Measurements from ENCODE around the gene ROBO1. TPM values are rescaled to one million over a fixed set of nuclear protein-coding genes. Genes with fewer than 3 reads are reported as not detected.

ROBO1 gene
- total RNA-seq, 1 donor from 2014 or later = 73.8 TPM

DNA sequence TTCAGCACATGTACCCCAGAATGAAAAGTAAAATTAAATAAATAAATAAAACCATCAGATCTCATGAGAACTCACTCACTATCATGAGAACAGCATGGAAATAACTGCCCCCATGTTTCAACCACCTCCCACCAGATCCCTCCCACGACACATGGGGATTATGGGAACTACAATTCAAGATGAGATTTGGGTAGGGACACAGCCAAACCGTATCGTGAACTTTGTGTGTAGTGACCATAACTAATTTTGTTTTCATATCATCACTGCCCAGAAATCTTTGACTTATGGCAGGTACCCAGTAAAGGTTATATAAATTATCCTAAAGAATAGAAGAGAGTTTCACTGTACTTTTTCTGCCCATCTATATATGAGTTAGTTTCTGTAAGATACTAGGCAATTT lies 766.5 kb downstream of the ROBO1 start:
- Mint-ChIP-seq H3K4me3 (ENCODE audit: unreplicated experiment) (no peak overlapping the region), H3K27me3 (ENCODE audit: unreplicated experiment) (no peaks in the 10 kb centered on the region), H3K9me3 (ENCODE audit: unreplicated experiment) (no peaks in the 10 kb centered on the region), H3K4me1 (ENCODE audit: unreplicated experiment) (peaks cover 42% of the 10 kb centered on the region), H3K27ac (ENCODE audit: unreplicated experiment) (no peak overlapping the region), H3K36me3 (ENCODE audit: unreplicated experiment) (no peaks in the 10 kb centered on the region)
- TF ChIP-seq, protein P1, sequence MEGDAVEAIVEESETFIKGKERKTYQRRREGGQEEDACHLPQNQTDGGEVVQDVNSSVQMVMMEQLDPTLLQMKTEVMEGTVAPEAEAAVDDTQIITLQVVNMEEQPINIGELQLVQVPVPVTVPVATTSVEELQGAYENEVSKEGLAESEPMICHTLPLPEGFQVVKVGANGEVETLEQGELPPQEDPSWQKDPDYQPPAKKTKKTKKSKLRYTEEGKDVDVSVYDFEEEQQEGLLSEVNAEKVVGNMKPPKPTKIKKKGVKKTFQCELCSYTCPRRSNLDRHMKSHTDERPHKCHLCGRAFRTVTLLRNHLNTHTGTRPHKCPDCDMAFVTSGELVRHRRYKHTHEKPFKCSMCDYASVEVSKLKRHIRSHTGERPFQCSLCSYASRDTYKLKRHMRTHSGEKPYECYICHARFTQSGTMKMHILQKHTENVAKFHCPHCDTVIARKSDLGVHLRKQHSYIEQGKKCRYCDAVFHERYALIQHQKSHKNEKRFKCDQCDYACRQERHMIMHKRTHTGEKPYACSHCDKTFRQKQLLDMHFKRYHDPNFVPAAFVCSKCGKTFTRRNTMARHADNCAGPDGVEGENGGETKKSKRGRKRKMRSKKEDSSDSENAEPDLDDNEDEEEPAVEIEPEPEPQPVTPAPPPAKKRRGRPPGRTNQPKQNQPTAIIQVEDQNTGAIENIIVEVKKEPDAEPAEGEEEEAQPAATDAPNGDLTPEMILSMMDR (IDR thresholded peaks at IDR 0.05) = no peak
- no peak for DNase-seq (ENCODE audit: extremely low spot score, unreplicated experiment)

DNA sequence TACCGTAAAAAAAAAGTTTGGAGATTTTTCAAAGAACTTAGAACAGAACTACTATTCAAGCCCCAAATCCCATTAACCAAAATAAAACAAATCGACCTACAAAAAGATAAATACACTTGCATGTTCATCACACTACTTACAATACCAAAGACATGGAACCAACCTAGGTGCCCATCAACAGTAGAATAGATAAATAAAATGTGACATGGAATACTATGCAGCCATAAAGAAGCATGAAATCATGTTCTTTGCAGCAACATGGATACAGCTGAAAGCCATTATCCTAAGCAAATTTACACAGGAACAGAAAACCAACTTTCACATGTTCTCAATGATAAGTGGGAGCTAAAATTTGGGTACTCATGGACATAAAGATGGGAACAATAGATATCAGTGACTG lies 768.7 kb downstream of the ROBO1 start:
- DNase-seq (ENCODE audit: extremely low spot score, unreplicated experiment) = no peak
- no peak overlapping the region for H3K27ac Mint-ChIP-seq (ENCODE audit: unreplicated experiment)
- peaks cover 36% of the 10 kb centered on the region for H3K4me1 Mint-ChIP-seq (ENCODE audit: unreplicated experiment)
- H3K4me3 Mint-ChIP-seq (ENCODE audit: unreplicated experiment) = no peak overlapping the region
- TF ChIP-seq, protein P1 (IDR thresholded peaks at IDR 0.05) = no peak
- H3K36me3 Mint-ChIP-seq (ENCODE audit: unreplicated experiment) = no peaks in the 10 kb centered on the region
- H3K9me3 Mint-ChIP-seq (ENCODE audit: unreplicated experiment) = no peaks in the 10 kb centered on the region
- H3K27me3 Mint-ChIP-seq (ENCODE audit: unreplicated experiment) = no peaks in the 10 kb centered on the region

DNA sequence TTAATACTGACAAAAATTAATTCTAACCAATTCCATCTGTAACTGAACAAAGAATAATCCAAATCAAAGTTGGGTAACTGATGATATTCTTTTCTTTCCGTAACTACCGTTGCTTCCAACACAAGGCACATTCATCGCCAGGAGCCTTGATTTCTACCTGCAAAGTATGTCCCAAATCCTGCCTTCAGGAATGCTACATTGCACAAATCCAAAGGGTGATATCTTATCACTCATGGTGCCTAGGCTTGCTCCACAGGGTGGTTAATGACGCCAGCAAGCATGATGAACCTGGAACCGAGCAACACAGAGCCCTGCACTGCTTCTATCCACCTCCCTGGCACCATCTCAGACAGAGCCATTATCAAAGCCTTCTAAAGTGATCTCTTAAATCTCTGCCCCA lies 772.7 kb downstream of the ROBO1 start:
- peak overlapping the region; percentile 81 for H3K27ac Mint-ChIP-seq (ENCODE audit: unreplicated experiment)
- no peak overlapping the region for H3K4me3 Mint-ChIP-seq (ENCODE audit: unreplicated experiment)
- TF ChIP-seq, protein P1 (IDR thresholded peaks at IDR 0.05) = no peak
- H3K36me3 Mint-ChIP-seq (ENCODE audit: unreplicated experiment) = no peaks in the 10 kb centered on the region
- H3K27me3 Mint-ChIP-seq (ENCODE audit: unreplicated experiment) = no peaks in the 10 kb centered on the region
- H3K9me3 Mint-ChIP-seq (ENCODE audit: unreplicated experiment) = peaks cover 7% of the 10 kb centered on the region
- peaks cover 32% of the 10 kb centered on the region for H3K4me1 Mint-ChIP-seq (ENCODE audit: unreplicated experiment)
- no peak for DNase-seq (ENCODE audit: extremely low spot score, unreplicated experiment)

DNA sequence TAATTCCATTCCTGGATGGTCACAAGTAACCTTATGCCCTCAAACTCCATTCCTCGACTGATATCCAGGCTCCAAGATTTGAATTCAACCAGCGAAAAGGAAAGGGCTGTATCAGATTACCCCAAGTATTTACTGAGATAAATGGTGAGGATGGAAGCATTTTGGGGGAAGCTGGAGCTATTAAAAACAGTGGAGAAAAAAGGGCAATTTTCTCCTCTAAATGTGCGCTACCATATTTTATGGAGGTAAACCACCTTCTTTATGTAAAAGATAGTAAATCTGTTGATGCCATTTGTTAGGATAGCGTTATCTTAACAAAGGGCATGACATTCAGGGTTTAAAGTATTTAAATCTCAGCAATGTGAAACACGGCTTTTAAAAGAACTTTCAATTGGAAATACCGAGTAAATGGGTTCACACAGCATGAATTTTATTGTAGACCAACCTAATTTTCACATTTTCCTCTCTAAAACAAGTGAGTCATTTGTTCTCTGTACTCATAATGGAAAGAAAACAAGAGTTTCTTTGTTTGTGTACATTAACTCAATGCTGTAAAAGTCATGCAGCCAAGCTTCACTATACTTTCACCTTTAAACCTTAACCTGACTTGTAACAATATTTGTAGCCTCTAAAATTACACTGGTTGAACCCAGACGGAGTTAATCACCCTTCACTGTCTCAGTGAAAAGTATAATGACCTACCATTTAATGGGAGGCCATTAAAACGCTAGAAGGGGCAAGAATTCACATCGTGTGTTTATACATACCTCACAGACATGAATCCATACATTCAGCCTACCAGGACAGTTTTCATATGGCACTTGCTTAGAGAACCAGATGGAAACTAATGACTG lies 773.4 kb downstream of the ROBO1 start:
- Mint-ChIP-seq H3K4me3 (ENCODE audit: unreplicated experiment) (peak overlapping the region; percentile 39), H3K36me3 (ENCODE audit: unreplicated experiment) (no peaks in the 10 kb centered on the region), H3K27me3 (ENCODE audit: unreplicated experiment) (no peaks in the 10 kb centered on the region), H3K9me3 (ENCODE audit: unreplicated experiment) (peaks cover 7% of the 10 kb centered on the region), H3K27ac (ENCODE audit: unreplicated experiment) (peak overlapping the region; percentile 81), H3K4me1 (ENCODE audit: unreplicated experiment) (peaks cover 32% of the 10 kb centered on the region)
- TF ChIP-seq, protein P1 (IDR thresholded peaks at IDR 0.05) = no peak
- DNase-seq (ENCODE audit: extremely low spot score, unreplicated experiment) = no peak

DNA sequence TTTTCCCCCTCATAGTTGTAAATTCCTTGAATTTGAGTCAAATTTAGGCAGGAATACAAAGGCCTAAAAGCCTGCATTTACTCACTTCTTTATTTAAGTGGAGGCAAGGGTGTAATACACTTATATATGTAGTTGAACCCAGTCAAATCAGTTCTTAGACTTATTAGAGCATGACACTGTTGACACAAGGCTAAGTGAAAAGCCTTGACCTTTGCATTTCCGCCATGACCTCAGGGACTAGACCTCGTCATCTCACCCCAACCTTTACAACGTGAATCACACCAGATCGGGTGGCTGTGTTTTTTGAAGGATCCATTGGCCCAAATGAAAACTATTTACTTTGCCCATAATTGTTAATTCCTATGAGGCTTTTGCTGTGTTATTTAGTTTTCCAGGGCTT lies 774.4 kb downstream of the ROBO1 start:
- Mint-ChIP-seq H3K36me3 (ENCODE audit: unreplicated experiment) (no peaks in the 10 kb centered on the region), H3K27me3 (ENCODE audit: unreplicated experiment) (no peaks in the 10 kb centered on the region), H3K27ac (ENCODE audit: unreplicated experiment) (peak overlapping the region; percentile 81), H3K4me1 (ENCODE audit: unreplicated experiment) (peaks cover 38% of the 10 kb centered on the region), H3K9me3 (ENCODE audit: unreplicated experiment) (peaks cover 7% of the 10 kb centered on the region), H3K4me3 (ENCODE audit: unreplicated experiment) (no peak overlapping the region)
- DNase-seq (ENCODE audit: extremely low spot score, unreplicated experiment) = no peak
- TF ChIP-seq, protein P1 (IDR thresholded peaks at IDR 0.05) = no peak

Measured in osteocyte (in vitro differentiated cells).